RWPE2 (cell line): ENCODE results near the gene OXT.

Source experiments
- ATAC-seq: fragments of 200-7000 bp; cut with Tn5 transposase; 3 replicates; pipeline ENCODE4 v1.9.1; 2021; ENCODE audit warnings: low read depth
- DNase-seq: peaks from one replicate; pipeline ENCODE4 v3.0.0-alpha.2; 2020; ENCODE audit warnings: low spot score
- H3K27ac ChIP-seq: fragments of 450-650 bp; 2 replicates; pipeline ENCODE4 v1.5.1; 2017; ENCODE audit warnings: mild to moderate bottlenecking; ENCODE audit not compliant: poor library complexity, severe bottlenecking
- H3K27me3 ChIP-seq: fragments of 250-450 bp; sonication (Bioruptor Pico); 2 replicates; pipeline ENCODE4 v1.5.1; 2021; ENCODE audit warnings: mild to moderate bottlenecking, moderate library complexity; ENCODE audit not compliant: insufficient read depth, poor library complexity, severe bottlenecking
- H3K36me3 ChIP-seq: fragments of 250-450 bp; sonication (Bioruptor Pico); 2 replicates; pipeline ENCODE4 v1.5.1; 2020; ENCODE audit warnings: low read depth, mild to moderate bottlenecking, moderate library complexity
- H3K4me1 ChIP-seq: fragments of 250-450 bp; sonication (Bioruptor Pico); 2 replicates; pipeline ENCODE4 v1.5.1; 2021; ENCODE audit warnings: mild to moderate bottlenecking, moderate library complexity; ENCODE audit not compliant: insufficient read depth, poor library complexity, severe bottlenecking
- H3K4me3 ChIP-seq: fragments of 250-450 bp; sonication (Bioruptor Pico); 2 replicates; pipeline ENCODE4 v1.5.1; 2021; ENCODE audit warnings: mild to moderate bottlenecking, moderate library complexity; ENCODE audit not compliant: severe bottlenecking
- H3K9me3 ChIP-seq: fragments of 250-450 bp; sonication (Bioruptor Pico); 2 replicates; pipeline ENCODE4 v1.5.1; 2021; ENCODE audit warnings: mild to moderate bottlenecking, moderate library complexity; ENCODE audit not compliant: severe bottlenecking
- CTCF ChIP-seq: fragments of 450-650 bp; IDR thresholded peaks from one replicate; pipeline ENCODE4 v1.5.1; 2017; ENCODE audit warnings: mild to moderate bottlenecking, moderate library complexity; ENCODE audit not compliant: poor library complexity, severe bottlenecking

The OXT gene

GRCh38 chr20:3040086-3040485, 31.3 kb upstream of the OXT start:
- Histone ChIP-seq H3K27me3 (no peaks in the 10 kb centered on the region), H3K4me3 (no peak overlapping the region), H3K4me1 (no peaks in the 10 kb centered on the region), H3K27ac (no peak overlapping the region), H3K36me3 (peaks cover 12% of the 10 kb centered on the region; the same call in 1 of the 2 replicates), H3K9me3 (no peaks in the 10 kb centered on the region)
- TF ChIP-seq CTCF = no peak
- ATAC-seq = no peak
- DNase-seq = no peak

DNA sequence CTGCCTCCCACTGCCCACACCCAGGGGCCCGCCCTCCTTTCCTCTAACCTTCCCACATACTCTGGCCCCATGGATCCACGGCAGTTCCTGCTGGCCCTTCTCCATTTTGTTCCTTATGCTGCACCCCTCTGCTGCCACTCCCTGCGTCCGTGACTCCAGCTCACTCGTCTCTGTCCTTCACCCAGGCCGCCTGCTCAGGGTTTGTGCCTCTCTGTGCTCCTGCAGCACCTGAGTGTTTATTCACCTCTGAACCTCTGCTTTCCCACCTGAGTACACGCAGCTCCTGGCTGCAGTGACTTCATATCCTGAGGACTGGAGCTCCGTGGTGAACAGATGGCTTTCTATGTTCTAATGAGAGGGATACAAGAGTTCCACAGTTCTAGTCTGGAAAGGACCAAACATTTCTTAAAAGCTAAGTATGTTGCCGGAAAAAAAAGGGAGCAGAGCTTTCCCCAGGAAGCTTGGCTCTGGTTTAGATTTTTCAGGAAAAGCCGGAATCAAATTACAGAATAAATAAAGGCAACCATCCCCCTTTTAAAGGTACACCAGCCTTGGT, 29.5 kb upstream of the OXT start:
- no peak overlapping the region for H3K4me3 ChIP-seq
- no peaks in the 10 kb centered on the region for H3K9me3 ChIP-seq
- H3K27ac ChIP-seq = peak overlapping the region; percentile 57
- TF ChIP-seq CTCF = no peak
- H3K36me3 ChIP-seq = peaks cover 5% of the 10 kb centered on the region
- H3K4me1 ChIP-seq = no peaks in the 10 kb centered on the region
- ATAC-seq = no peak
- no peak for DNase-seq
- no peaks in the 10 kb centered on the region for H3K27me3 ChIP-seq

DNA sequence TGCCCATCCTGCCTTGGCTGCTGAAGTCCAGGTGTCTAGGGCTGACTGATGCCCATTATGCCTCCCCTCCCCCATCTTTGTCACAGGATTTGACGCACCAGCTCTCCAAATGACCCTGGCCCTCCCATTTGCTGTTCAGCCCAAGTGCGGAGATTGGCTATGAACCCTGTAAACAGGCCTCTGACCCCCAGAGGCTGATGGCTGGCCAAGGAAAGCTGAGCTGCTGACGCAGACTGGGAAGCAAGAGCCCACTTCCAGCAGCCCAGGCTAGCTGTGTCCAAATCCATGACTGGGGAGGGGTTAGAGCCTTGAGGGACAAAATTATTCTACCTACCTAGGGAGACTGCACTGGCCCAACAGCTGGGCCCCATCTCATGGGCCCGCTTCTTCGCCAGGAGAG, 28.8 kb upstream of the OXT start:
- Histone ChIP-seq H3K4me1 (no peaks in the 10 kb centered on the region), H3K36me3 (peaks cover 7% of the 10 kb centered on the region), H3K27ac (peak overlapping the region; percentile 57), H3K27me3 (no peaks in the 10 kb centered on the region), H3K9me3 (no peaks in the 10 kb centered on the region), H3K4me3 (no peak overlapping the region)
- DNase-seq (no peak), ATAC-seq (no peak)
- TF ChIP-seq CTCF = no peak

GRCh38 chr20:3043322-3043721, 28.1 kb upstream of the OXT start, which contains the start of gene GNRH2:
Gene GNRH2, plus strand, starts transcription at chr20:3043622. Its CDS starts 793 bp downstream, at chr20:3044415.
- no peak for TF ChIP-seq CTCF
- H3K27me3 ChIP-seq = no peaks in the 10 kb centered on the region
- H3K4me3 ChIP-seq = no peak within 1 kb of the TSS

GRCh38 chr20:3044336-3044965, 27.0 kb upstream of the OXT start:
- no peak for DNase-seq
- Histone ChIP-seq H3K4me1 (no peaks in the 10 kb centered on the region), H3K4me3 (no peak overlapping the region), H3K27me3 (no peaks in the 10 kb centered on the region), H3K36me3 (peaks cover 25% of the 10 kb centered on the region), H3K27ac (no peak overlapping the region), H3K9me3 (no peaks in the 10 kb centered on the region)
- TF ChIP-seq CTCF = no peak
- ATAC-seq = no peak

More at GRCh38 chr20:3043322-3043721, 28.1 kb upstream of the OXT start, which contains the start of gene GNRH2:
- H3K36me3 ChIP-seq = peaks cover 14% of the 10 kb centered on the region
- ATAC-seq (no peak), DNase-seq (no peak)
- peak within 1 kb of the TSS; percentile 57 for H3K27ac ChIP-seq
- H3K9me3 ChIP-seq = no peaks in the 10 kb centered on the region
- H3K4me1 ChIP-seq = no peaks in the 10 kb centered on the region
